Renal pelvis (tissue), 4 donors: ENCODE data around the gene LONP1. TPM values are rescaled to one million over a fixed set of nuclear protein-coding genes. Genes with fewer than 3 reads are reported as not detected.
A peak's percentile ranks its signal among the peaks of the same experiment; 100 is the strongest.
"Not testable (repeated sequence)": the region's sequence is repeated elsewhere in the genome, so short reads cannot be mapped to it uniquely, and the experiment has no call there.

Experiments
- DNase-seq: peaks from one replicate; pipeline ENCODE4 v3.0.0-alpha.2; 2013
- polyA plus RNA-seq, 3 donors: library from polyadenylated mRNA; unstranded; fragments of 120-200 nt; gene quantifications; one replicate each; pipeline ENCODE4 v1.2.1, GENCODE V29; 2013; ENCODE audit not compliant: insufficient read length in 3 of 3

Gene LONP1
- polyA plus RNA-seq, 3 donors, result 65.4 to 79.2 (median 67.8) TPM

- no peak for DNase-seq
These were observed 24.2 kb downstream of the LONP1 start for GRCh38 chr19:5695649-5696195.

GRCh38 chr19:5694956-5695648, 24.8 kb downstream of the LONP1 start:
- no peak for DNase-seq

GRCh38 chr19:5694167-5694955, 25.6 kb downstream of the LONP1 start:
- no peak for DNase-seq

GRCh38 chr19:5693195-5694166, 26.5 kb downstream of the LONP1 start:
- DNase-seq, result no peak

GRCh38 chr19:5692723-5693194, 27.2 kb downstream of the LONP1 start:
- DNase-seq, result no peak

DNA sequence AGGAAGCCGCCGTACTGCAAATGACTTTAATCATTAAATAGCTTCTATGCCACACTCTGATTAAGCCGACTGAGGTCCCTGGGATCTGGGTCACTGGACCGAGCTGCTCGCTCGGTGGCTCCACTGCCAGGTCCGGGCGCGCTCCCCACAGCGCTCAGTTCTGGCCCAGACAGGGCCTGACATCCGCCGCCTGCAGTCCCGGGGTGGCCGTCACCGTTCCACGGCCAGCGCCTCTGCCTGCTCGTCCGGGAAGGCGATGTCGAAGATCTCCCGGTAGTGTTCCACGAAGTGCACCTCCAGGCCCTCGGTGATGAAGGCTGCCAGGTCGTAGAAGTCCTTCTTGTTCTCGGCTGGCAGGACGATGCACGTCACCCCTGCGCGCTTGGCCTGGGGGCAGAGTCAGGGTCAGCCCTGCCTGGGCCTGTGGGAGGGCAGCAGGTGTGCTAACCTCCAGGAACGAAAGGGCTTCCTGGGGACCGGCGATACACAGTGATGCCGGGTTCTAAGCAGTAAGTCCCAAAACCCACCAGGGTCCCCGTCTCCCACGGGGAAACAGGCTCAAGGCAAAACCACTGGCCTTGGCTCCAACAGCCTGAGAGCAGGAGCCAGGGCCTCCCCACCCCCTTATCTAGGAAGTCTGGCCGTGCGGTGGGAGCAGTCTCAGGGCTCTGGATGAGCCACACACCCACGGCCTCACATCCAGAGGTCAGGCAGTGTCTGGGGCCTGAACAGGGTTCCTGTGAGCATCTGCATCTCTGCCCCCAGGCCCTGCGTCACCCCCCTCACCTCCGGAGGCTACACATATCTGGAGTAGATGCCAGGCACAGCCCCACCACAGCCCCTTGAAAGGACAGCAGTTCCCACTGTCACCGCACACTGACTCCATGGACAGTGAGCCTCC, 27.9 kb downstream of the LONP1 start:
- DNase-seq, result peak; percentile 12

- DNase-seq, result no peak
These were observed 28.8 kb downstream of the LONP1 start for GRCh38 chr19:5690955-5691821.

DNA sequence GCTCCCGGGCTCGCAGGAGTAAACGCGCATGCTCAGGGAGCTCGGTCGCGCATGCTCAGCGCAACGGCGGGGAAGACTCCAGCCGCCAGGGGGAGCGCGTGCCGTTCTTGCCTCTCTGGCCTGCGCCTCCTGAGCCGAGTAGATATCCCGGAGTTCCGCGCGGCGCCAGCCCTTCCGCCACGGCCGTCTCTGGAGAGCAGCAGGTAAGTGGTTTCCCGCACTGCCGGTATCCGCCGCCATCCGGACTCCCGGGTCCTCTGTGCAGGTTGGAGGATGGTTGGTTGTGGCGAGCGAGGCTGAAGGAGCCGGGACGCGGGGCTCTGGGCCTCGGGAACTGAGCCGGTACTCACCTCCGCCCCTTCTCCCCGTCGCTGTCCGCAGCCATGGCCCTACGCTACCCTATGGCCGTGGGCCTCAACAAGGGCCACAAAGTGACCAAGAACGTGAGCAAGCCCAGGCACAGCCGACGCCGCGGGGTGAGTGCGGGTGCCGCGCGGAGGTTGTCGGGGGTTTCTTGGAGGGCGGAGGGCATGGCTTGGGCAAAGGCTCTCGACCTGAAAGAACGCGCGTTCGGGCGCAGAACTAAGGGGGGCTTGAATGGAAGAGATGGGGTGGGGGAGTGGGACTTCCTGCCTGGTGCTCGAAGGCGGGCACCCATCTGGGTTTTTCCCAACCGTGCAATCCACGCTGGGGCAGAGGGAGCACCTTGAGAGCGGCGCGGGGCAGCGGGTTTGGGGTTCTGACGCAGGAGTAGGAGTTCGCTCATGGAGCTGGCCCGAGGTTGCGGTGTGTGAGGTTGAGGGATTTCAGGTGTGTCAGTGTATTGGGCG, 29.6 kb downstream of the LONP1 start, which contains the start of gene RPL36:
Gene RPL36, plus strand, starts transcription at position 171 of the 830 bp plus-strand sequence. Its CDS starts 213 bp downstream, at position 384.
- peak; percentile 97 for DNase-seq

DNA sequence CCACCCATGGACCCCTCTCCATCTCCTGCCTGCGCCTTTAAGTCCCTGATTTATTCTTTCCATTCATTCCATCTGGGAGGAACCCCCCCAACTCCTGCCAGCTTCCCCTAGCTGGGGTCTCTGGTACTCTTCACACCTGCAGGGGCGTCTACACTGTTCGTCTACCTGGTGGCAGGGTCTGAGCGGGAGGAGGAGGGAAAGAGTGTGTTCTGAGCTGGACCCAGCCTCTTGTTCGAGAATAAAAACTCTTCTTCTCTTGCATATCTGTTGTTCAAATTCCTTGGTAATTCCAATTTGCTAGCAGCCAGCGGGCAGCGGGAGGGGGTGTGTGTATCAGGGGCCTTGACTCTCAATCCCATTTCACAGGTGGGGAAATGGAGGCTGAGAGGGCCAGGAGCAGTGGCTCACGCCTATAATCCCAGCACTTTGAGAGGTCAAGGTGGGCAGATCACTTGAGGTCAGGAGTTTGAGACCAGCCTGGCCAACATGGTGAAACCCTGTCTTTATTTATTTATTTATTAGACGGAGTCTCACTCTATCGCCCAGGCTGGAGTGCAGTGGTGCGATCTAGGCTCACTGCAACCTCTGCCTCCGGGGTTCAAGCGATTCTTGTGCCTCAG, 31.6 kb downstream of the LONP1 start:
- not testable (repeated sequence) for DNase-seq

GRCh38 chr19:5687360-5688198, 32.4 kb downstream of the LONP1 start:
- no peak for DNase-seq

DNA sequence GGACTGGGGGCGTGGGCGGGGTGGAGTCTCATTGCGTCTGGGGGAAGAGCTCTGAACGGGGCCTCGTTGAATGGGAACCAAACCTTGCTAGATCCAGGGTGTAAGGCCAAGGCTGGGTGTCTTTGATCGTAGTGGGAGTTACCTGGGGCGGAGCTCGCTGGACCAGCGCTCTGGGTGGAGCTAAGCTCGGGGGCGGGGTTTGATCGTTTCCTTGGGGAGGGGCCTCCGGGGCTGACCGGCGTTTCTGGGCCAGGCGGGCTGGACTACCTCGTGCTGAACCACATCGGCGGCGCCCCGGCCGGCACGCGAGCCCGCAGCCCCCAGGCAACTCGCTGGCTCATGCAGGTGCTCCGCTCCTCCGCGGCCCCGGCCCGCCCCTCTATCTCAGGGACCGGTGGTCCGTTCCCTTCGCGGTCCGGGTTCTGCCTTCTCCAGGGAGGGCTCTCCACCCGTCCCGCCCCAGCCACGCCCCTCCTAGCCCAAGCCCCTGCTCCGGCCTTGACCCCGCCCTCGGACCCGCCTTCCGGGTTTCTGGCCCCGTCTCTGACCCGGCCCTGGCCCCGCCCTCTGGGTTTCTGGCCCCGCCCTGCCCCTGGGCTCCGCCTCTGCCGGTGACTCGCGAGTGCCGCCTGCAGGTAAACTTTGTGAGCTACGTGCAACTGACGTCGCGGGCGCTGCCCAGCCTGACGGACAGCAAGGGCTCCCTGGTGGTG, 33.1 kb downstream of the LONP1 start:
- DNase-seq, result peak; percentile 91

GRCh38 chr19:5686326-5686646, 33.7 kb downstream of the LONP1 start:
- DNase-seq, result no peak

DNA sequence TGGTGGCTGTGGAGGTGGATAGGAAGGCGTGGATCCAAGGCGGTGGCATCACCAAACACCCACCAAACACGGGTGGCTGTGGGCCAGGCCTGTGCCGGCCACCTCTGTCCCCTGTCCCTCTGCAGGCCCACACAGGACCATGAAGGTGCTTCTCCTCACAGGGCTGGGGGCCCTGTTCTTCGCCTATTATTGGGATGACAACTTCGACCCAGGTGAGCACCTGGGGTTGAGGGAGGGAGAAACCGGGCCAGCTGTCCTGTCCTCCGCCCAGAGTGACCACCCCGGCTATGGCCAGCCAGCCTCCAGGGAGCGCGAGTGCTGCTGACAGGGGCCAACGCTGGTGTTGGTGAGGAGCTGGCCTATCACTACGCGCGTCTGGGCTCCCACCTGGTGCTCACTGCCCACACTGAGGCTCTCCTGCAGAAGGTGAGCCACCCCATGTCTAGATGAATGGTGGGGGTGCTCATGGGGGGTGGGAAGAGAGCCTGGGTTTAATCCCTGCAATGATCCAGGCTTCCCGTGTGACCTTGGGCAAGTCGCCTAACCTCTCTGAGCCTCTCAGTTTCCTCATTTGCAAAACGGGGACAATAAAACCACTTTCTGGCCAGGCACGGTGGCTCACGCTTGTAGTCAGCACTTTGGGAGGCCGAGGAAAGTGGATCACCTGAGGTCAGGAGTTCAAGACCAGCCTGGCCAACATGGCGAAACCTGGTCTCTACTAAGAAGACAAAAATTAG, 35.1 kb downstream of the LONP1 start:
- no peak for DNase-seq

GRCh38 chr19:5683177-5683886, 36.6 kb downstream of the LONP1 start:
- DNase-seq, result no peak

DNA sequence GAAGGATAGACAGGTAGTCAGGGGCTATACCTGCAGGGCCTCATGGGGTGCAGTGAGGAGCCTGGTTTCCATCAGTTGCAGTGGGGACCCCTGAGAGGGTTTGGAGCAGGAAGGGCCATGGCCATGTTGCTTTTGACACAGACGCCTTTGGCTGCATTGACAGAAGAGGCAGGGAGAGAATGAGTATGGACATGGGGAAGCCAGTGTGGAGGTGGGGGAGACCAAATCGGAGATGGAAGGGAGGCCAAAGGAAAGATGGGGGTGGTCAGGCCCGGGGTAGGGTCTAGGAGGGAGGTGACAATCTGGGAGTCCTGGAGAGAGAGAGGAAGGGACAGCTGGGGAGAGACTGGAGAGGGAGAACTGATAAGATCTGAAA, 37.9 kb downstream of the LONP1 start:
- DNase-seq, result no peak
